Retinal pigment epithelial cell (primary cell): ENCODE measurements around the gene ZPR1.

Experiments used
- DNase-seq: peaks from one replicate; pipeline ENCODE4 v3.0.0-alpha.2; 2010; ENCODE audit warnings: low read depth
- H3K4me3 ChIP-seq: 2 replicates; pipeline ENCODE4 v1.5.1; 2011; ENCODE audit warnings: mild to moderate bottlenecking, low read length, control low read depth, moderate library complexity
- CTCF ChIP-seq: conservative IDR thresholded peaks from 2 replicates; pipeline ENCODE4 v1.5.1; 2011; ENCODE audit warnings: low read depth, low read length, control low read depth, inconsistent platforms

ZPR1 gene

GRCh38 chr11:116725434-116726221 lies 62.2 kb downstream of the ZPR1 start:
- no peak for TF ChIP-seq CTCF
- H3K4me3 ChIP-seq = no peak overlapping the region
- no peak for DNase-seq

- TF ChIP-seq CTCF = no peak
Measured at GRCh38 chr11:116724813-116725212, 63.0 kb downstream of the ZPR1 start.

More at GRCh38 chr11:116724813-116725212, 63.0 kb downstream of the ZPR1 start:
- no peak overlapping the region for H3K4me3 ChIP-seq
- DNase-seq = no peak
